HCEC 1CT (cell line): ENCODE measurements around the gene TUSC2.
"Not testable (repeated sequence)": the region's sequence is repeated elsewhere in the genome, so short reads cannot be mapped to it uniquely, and the experiment has no call there.

ENCODE experiments used
- DNase-seq: peaks from one replicate; pipeline ENCODE4 v3.0.0-alpha.2; 2017

The TUSC2 gene

GRCh38 chr3:50316657-50317242 lies 11.3 kb downstream of the TUSC2 start:
- DNase-seq, result no peak

DNA sequence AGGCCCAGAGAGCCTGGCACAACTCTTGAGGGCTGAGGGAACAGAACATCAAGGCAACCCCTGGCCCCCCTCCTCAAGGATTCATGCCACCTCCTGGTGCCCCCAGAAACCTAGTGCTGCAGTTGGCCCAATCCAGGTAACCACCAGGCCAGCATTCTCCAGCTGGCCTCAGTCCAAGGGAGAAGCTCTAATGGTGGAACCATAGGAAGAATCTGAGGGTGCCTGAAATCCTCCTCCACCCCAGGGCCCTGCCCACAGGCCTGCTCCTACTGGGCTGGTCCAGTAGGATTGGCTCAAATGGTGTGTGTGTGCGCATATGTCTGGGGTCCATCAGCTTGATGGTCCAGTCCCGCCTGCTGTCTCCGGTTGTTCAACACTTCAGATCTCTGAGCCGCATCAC lies 13.2 kb downstream of the TUSC2 start:
- DNase-seq, result no peak

DNA sequence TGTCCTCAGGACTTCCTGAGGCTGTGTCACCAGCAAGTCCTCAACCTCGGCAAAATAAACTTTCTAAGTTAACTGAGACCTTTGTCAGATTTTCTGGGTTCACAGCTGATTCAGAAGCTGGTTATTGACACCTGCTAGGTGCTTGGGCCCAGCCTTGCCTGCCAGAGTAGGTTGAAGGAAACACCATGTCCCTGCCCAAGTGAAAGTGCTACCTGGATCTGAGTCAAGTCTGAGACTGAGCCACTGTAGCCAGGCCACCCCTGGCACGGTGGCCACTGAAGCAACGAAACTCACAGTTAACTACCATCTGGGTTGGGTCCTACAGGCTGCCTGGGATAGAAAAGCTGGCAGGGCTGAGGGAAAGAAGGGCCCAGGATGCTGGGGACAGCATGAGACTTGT lies 13.7 kb downstream of the TUSC2 start:
- DNase-seq, result no peak

DNA sequence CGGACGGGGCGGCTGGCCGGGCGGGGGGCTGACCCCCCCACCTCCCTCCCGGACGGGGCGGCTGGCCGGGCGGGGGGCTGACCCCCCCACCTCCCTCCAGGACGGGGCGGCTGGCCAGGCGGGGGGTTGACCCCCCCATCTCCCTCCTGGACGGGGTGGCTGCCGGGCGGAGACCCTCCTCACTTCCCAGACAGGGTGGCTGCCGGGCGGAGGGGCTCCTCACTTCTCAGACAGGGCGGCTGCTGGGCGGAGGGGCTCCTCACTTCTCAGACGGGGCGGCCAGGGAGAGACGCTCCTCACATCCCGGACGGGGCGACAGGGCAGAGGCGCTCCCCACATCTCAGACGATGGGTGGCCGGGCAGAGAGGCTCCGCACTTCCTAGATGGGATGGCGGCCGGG lies 16.0 kb downstream of the TUSC2 start:
- DNase-seq, result not testable (repeated sequence)

DNA sequence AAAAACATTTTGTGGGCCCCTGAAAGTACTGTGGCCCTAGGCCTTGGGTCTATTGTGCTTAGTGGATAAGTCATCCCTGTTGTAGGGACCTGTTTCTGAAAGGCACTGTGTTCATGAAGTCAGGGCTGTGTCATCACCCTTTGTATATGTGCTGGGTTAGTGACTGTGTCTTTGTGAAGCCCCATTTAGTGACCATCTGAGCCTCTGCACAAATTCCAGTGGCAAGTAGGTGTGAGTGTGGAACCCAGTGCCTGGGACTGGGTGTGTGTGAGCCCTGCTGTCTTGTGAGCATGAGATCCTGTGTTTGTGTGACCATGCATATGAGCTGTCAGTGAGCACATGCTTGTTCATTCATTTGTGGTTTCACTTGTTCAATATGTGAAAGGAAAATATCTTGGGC lies 23.4 kb downstream of the TUSC2 start:
- DNase-seq, result peak; percentile 57

- DNase-seq, result peak; percentile 7
These were observed 24.8 kb downstream of the TUSC2 start, which contains the start of gene HYAL1 for GRCh38 chr3:50303013-50303815. TSS of gene HYAL1 (minus strand) at chr3:50303574. CDS start at chr3:50302956, 618 bp downstream.

GRCh38 chr3:50302095-50303012 lies 25.7 kb downstream of the TUSC2 start:
- no peak for DNase-seq

- DNase-seq, result no peak
These were observed 27.3 kb downstream of the TUSC2 start for GRCh38 chr3:50300681-50301254.

GRCh38 chr3:50299929-50300680 lies 27.9 kb downstream of the TUSC2 start:
- peak; percentile 55 for DNase-seq

DNA sequence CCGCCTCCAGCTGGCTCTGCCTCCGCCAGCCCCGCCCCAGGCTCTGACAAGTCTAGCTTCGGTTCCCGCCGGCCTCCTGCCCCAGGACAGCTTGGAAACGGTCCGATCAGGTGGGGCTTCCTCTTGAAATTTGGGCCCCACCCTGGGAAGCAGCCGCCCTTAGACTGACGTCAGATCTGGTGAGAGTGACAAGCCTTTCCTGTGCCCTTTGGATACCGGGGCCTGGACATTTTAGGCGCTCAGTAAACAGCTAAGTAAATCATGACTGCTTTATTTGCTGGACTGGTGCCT lies 28.4 kb downstream of the TUSC2 start:
- DNase-seq, result no peak

- peak; percentile 99 for DNase-seq
These were observed 29.0 kb downstream of the TUSC2 start, which contains the start of the genes HYAL3 and NAA80 for GRCh38 chr3:50298836-50299637. TSS of gene HYAL3 (minus strand) at chr3:50299405. CDS start at chr3:50295602, 3,803 bp downstream. TSS of gene NAA80 (minus strand) at chr3:50299405. CDS start at chr3:50297463, 1,942 bp downstream.

GRCh38 chr3:50297896-50298725 lies 29.9 kb downstream of the TUSC2 start:
- no peak for DNase-seq

- DNase-seq, result no peak
These were observed 30.6 kb downstream of the TUSC2 start for GRCh38 chr3:50297384-50297775.

- DNase-seq, result no peak
These were observed 31.2 kb downstream of the TUSC2 start for GRCh38 chr3:50296721-50297383.

- no peak for DNase-seq
These were observed 32.2 kb downstream of the TUSC2 start for GRCh38 chr3:50295553-50296431.

GRCh38 chr3:50294492-50295403 lies 33.3 kb downstream of the TUSC2 start:
- no peak for DNase-seq

GRCh38 chr3:50294089-50294488 lies 33.9 kb downstream of the TUSC2 start:
- no peak for DNase-seq
